GM23338 (cell line): ENCODE results near the gene FCN3. TPM values are rescaled to one million over a fixed set of nuclear protein-coding genes. Genes with fewer than 3 reads are reported as not detected.
A peak's percentile ranks its signal among the peaks of the same experiment; 100 is the strongest.

ENCODE experiments used
- ATAC-seq: fragments of 200-7000 bp; cut with Tn5 transposase; 3 replicates; pipeline ENCODE4 v1.9.1; 2020
- DNase-seq: peaks from one replicate; pipeline ENCODE4 v3.0.0-alpha.2; 2015; ENCODE audit warnings: low spot score
- H2AFZ ChIP-seq: fragments of 200-600 bp; sonication (generic); 2 replicates; pipeline ENCODE4 v1.8.0; 2016; ENCODE audit warnings: antibody characterized with exemption, mild to moderate bottlenecking, moderate library complexity
- H3F3A ChIP-seq: fragments of 200-600 bp; sonication (generic); replicated peaks from 2 replicates; pipeline ENCODE4 v1.8.0; 2017; ENCODE audit warnings: antibody characterized with exemption, mixed run types, low read depth
- H3K27ac ChIP-seq: fragments of 200-600 bp; sonication (generic); 2 replicates; pipeline ENCODE4 v1.6.1; 2016; ENCODE audit warnings: low read depth
- H3K27me3 ChIP-seq: fragments of 200-600 bp; sonication (generic); 2 replicates; pipeline ENCODE4 v1.8.0; 2016; ENCODE audit warnings: mild to moderate bottlenecking, mixed run types, moderate library complexity; ENCODE audit not compliant: insufficient read depth
- H3K36me3 ChIP-seq: fragments of 200-600 bp; sonication (generic); 2 replicates; pipeline ENCODE4 v1.8.0; 2016; ENCODE audit warnings: mild to moderate bottlenecking; ENCODE audit not compliant: insufficient read depth
- H3K4me1 ChIP-seq: fragments of 200-600 bp; sonication (generic); 2 replicates; pipeline ENCODE4 v1.8.0; 2016; ENCODE audit warnings: mild to moderate bottlenecking, moderate library complexity; ENCODE audit not compliant: insufficient read depth
- H3K4me2 ChIP-seq: fragments of 200-600 bp; sonication (generic); 2 replicates; pipeline ENCODE4 v1.7.1; 2017; ENCODE audit warnings: mixed run types
- H3K4me3 ChIP-seq: fragments of 200-600 bp; sonication (generic); 2 replicates; pipeline ENCODE4 v1.6.1; 2016; ENCODE audit warnings: mixed run types
- H3K79me2 ChIP-seq: fragments of 200-600 bp; sonication (generic); replicated peaks from 2 replicates; pipeline ENCODE4 v1.8.0; 2017; ENCODE audit warnings: mild to moderate bottlenecking; ENCODE audit not compliant: insufficient read depth
- H3K9me2 ChIP-seq: fragments of 200-600 bp; sonication (generic); 2 replicates; pipeline ENCODE4 v1.8.0; 2017; ENCODE audit not compliant: insufficient read depth
- H4K20me1 ChIP-seq: fragments of 200-600 bp; sonication (generic); replicated peaks from 2 replicates; pipeline ENCODE4 v1.8.0; 2017; ENCODE audit warnings: mild to moderate bottlenecking; ENCODE audit not compliant: insufficient read depth
- H3K27ac Mint-ChIP-seq: 2 replicates; pipeline ENCODE4 v1.8.0; 2020; ENCODE audit warnings: inconsistent platforms, mild to moderate bottlenecking, moderate library complexity, mixed read lengths
- H3K27me3 Mint-ChIP-seq: 3 replicates; pipeline ENCODE4 v1.8.0; 2022; ENCODE audit warnings: low read depth, mild to moderate bottlenecking, moderate library complexity, mixed read lengths, inconsistent platforms; ENCODE audit not compliant: insufficient read depth, poor library complexity
- H3K36me3 Mint-ChIP-seq: 3 replicates; pipeline ENCODE4 v1.8.0; 2021; ENCODE audit warnings: low read depth, mild to moderate bottlenecking, inconsistent platforms, moderate library complexity, mixed read lengths
- H3K4me1 Mint-ChIP-seq: 3 replicates; pipeline ENCODE4 v1.8.0; 2020; ENCODE audit warnings: mild to moderate bottlenecking, inconsistent platforms, mixed read lengths
- H3K4me3 Mint-ChIP-seq: 3 replicates; pipeline ENCODE4 v1.8.0; 2021; ENCODE audit warnings: moderate library complexity, mild to moderate bottlenecking, inconsistent platforms, mixed read lengths
- H3K9me3 Mint-ChIP-seq: 3 replicates; pipeline ENCODE4 v1.8.0; 2020; ENCODE audit warnings: moderate library complexity, mild to moderate bottlenecking, inconsistent platforms, mixed read lengths
- CREB1 ChIP-seq: fragments of 250-450 bp; sonication (Bioruptor Pico); IDR thresholded peaks from 2 replicates; pipeline ENCODE4 v1.5.0; 2020; ENCODE audit warnings: low read depth, mild to moderate bottlenecking, moderate library complexity
- EZH2phosphoT487 ChIP-seq: fragments of 200-600 bp; sonication (generic); IDR thresholded peaks from one replicate; pipeline ENCODE4 v1.8.1; 2018; ENCODE audit warnings: antibody characterized with exemption; ENCODE audit not compliant: unreplicated experiment
- JUNB ChIP-seq: IDR thresholded peaks from one replicate; pipeline ENCODE4 v1.6.1; 2016; ENCODE audit warnings: antibody characterized with exemption; ENCODE audit not compliant: unreplicated experiment
- NANOG ChIP-seq: IDR thresholded peaks from 2 replicates; pipeline ENCODE4 v1.6.1; 2016; ENCODE audit warnings: antibody characterized with exemption, borderline replicate concordance
- ZNF114 ChIP-seq: fragments of 250-450 bp; sonication (Bioruptor Pico); IDR thresholded peaks from 2 replicates; pipeline ENCODE4 v1.5.0; 2020; ENCODE audit warnings: mild to moderate bottlenecking, moderate library complexity
- ZNF331 ChIP-seq: fragments of 250-450 bp; sonication (Bioruptor Pico); IDR thresholded peaks from 2 replicates; pipeline ENCODE4 v1.5.0; 2020; ENCODE audit warnings: low read depth, mild to moderate bottlenecking, moderate library complexity
- polyA plus RNA-seq: library from polyadenylated mRNA; unstranded; fragments of >200 nt; fragmentation: Nextera tagmentation; extraction: Ambion mirVana; gene quantifications from 2 replicates; pipeline ENCODE4 v1.2.1, GENCODE V29; 2016
- total RNA-seq: library from RNA; depleted of rRNA; stranded (reverse); fragments of >200 nt; shearing (Covaris generic); gene quantifications from 2 replicates; pipeline ENCODE4 v1.2.3, GENCODE V29; 2014
- TF ChIP-seq, protein P1 (sequence below): fragments of 250-450 bp; sonication (Bioruptor Pico); IDR thresholded peaks from 2 replicates; pipeline ENCODE4 v1.5.0; 2020; ENCODE audit warnings: mild to moderate bottlenecking, moderate library complexity
- TF ChIP-seq, protein P2 (sequence below): IDR thresholded peaks from one replicate; pipeline ENCODE4 v1.6.1; 2018; ENCODE audit warnings: antibody characterized with exemption; ENCODE audit not compliant: unreplicated experiment

FCN3 gene
- total and polyA plus RNA-seq, 2 experiments from 2014 or later = 0.49 TPM; not detected in 1

DNA sequence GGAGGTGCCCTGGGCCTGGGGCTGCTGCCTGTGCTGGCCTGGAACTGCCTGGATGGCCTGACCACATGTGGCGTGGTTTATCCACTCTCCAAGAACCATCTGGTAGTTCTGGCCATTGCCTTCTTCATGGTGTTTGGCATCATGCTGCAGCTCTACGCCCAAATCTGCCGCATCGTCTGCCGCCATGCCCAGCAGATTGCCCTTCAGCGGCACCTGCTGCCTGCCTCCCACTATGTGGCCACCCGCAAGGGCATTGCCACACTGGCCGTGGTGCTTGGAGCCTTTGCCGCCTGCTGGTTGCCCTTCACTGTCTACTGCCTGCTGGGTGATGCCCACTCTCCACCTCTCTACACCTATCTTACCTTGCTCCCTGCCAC, 19.6 kb upstream of the FCN3 start:
- no peak overlapping the region for H3K4me2 ChIP-seq
- peaks cover 41% of the 10 kb centered on the region for H3K4me1 Mint-ChIP-seq
- no peaks in the 10 kb centered on the region for H3K9me3 Mint-ChIP-seq
- peaks cover 7% of the 10 kb centered on the region; the same call in 1 of the 2 replicates for H3F3A ChIP-seq
- H2AFZ ChIP-seq = no peak overlapping the region
- H3K27ac Mint-ChIP-seq = no peak overlapping the region
- TF ChIP-seq JUNB (no peak), ZNF114 (CRISPR knock-in tag) (no peak), NANOG (no peak), CREB1 (CRISPR knock-in tag) (no peak), EZH2phosphoT487 (no peak), ZNF331 (CRISPR knock-in tag) (no peak)
- TF ChIP-seq, protein P1, sequence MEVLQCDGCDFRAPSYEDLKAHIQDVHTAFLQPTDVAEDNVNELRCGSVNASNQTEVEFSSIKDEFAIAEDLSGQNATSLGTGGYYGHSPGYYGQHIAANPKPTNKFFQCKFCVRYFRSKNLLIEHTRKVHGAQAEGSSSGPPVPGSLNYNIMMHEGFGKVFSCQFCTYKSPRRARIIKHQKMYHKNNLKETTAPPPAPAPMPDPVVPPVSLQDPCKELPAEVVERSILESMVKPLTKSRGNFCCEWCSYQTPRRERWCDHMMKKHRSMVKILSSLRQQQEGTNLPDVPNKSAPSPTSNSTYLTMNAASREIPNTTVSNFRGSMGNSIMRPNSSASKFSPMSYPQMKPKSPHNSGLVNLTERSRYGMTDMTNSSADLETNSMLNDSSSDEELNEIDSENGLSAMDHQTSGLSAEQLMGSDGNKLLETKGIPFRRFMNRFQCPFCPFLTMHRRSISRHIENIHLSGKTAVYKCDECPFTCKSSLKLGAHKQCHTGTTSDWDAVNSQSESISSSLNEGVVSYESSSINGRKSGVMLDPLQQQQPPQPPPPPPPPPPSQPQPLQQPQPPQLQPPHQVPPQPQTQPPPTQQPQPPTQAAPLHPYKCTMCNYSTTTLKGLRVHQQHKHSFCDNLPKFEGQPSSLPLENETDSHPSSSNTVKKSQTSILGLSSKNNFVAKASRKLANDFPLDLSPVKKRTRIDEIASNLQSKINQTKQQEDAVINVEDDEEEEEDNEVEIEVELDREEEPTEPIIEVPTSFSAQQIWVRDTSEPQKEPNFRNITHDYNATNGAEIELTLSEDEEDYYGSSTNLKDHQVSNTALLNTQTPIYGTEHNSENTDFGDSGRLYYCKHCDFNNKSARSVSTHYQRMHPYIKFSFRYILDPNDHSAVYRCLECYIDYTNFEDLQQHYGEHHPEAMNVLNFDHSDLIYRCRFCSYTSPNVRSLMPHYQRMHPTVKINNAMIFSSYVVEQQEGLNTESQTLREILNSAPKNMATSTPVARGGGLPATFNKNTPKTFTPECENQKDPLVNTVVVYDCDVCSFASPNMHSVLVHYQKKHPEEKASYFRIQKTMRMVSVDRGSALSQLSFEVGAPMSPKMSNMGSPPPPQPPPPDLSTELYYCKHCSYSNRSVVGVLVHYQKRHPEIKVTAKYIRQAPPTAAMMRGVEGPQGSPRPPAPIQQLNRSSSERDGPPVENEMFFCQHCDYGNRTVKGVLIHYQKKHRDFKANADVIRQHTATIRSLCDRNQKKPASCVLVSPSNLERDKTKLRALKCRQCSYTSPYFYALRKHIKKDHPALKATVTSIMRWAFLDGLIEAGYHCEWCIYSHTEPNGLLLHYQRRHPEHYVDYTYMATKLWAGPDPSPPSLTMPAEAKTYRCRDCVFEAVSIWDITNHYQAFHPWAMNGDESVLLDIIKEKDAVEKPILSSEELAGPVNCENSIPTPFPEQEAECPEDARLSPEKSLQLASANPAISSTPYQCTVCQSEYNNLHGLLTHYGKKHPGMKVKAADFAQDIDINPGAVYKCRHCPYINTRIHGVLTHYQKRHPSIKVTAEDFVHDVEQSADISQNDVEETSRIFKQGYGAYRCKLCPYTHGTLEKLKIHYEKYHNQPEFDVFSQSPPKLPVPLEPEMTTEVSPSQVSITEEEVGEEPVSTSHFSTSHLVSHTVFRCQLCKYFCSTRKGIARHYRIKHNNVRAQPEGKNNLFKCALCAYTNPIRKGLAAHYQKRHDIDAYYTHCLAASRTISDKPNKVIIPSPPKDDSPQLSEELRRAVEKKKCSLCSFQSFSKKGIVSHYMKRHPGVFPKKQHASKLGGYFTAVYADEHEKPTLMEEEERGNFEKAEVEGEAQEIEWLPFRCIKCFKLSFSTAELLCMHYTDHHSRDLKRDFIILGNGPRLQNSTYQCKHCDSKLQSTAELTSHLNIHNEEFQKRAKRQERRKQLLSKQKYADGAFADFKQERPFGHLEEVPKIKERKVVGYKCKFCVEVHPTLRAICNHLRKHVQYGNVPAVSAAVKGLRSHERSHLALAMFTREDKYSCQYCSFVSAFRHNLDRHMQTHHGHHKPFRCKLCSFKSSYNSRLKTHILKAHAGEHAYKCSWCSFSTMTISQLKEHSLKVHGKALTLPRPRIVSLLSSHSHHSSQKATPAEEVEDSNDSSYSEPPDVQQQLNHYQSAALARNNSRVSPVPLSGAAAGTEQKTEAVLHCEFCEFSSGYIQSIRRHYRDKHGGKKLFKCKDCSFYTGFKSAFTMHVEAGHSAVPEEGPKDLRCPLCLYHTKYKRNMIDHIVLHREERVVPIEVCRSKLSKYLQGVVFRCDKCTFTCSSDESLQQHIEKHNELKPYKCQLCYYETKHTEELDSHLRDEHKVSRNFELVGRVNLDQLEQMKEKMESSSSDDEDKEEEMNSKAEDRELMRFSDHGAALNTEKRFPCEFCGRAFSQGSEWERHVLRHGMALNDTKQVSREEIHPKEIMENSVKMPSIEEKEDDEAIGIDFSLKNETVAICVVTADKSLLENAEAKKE = no peak
- TF ChIP-seq, protein P2, sequence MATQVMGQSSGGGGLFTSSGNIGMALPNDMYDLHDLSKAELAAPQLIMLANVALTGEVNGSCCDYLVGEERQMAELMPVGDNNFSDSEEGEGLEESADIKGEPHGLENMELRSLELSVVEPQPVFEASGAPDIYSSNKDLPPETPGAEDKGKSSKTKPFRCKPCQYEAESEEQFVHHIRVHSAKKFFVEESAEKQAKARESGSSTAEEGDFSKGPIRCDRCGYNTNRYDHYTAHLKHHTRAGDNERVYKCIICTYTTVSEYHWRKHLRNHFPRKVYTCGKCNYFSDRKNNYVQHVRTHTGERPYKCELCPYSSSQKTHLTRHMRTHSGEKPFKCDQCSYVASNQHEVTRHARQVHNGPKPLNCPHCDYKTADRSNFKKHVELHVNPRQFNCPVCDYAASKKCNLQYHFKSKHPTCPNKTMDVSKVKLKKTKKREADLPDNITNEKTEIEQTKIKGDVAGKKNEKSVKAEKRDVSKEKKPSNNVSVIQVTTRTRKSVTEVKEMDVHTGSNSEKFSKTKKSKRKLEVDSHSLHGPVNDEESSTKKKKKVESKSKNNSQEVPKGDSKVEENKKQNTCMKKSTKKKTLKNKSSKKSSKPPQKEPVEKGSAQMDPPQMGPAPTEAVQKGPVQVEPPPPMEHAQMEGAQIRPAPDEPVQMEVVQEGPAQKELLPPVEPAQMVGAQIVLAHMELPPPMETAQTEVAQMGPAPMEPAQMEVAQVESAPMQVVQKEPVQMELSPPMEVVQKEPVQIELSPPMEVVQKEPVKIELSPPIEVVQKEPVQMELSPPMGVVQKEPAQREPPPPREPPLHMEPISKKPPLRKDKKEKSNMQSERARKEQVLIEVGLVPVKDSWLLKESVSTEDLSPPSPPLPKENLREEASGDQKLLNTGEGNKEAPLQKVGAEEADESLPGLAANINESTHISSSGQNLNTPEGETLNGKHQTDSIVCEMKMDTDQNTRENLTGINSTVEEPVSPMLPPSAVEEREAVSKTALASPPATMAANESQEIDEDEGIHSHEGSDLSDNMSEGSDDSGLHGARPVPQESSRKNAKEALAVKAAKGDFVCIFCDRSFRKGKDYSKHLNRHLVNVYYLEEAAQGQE = no peak
- no peak overlapping the region for H3K4me3 ChIP-seq
- H3K79me2 ChIP-seq = no peaks in the 10 kb centered on the region
- DNase-seq (no peak), ATAC-seq (no peak)
- H3K4me3 Mint-ChIP-seq = peak overlapping the region; percentile 43; the same call in 2 of the 3 replicates
- H3K27ac ChIP-seq = no peak overlapping the region
- no peaks in the 10 kb centered on the region for H3K36me3 ChIP-seq
- H3K4me1 ChIP-seq = peaks cover 23% of the 10 kb centered on the region
- H4K20me1 ChIP-seq = no peaks in the 10 kb centered on the region
- no peaks in the 10 kb centered on the region for H3K9me2 ChIP-seq
- H3K27me3 Mint-ChIP-seq = peaks cover 36% of the 10 kb centered on the region
- no peaks in the 10 kb centered on the region for H3K27me3 ChIP-seq
- H3K36me3 Mint-ChIP-seq = peaks cover 5% of the 10 kb centered on the region; the same call in 1 of the 3 replicates
